Measurements from ENCODE around the gene EFCAB5. TPM values are rescaled to one million over a fixed set of nuclear protein-coding genes. Genes with fewer than 3 reads are reported as not detected.

EFCAB5 gene
- polyA plus RNA-seq, 1 donor from 2014 or later = 1.0 TPM

DNA sequence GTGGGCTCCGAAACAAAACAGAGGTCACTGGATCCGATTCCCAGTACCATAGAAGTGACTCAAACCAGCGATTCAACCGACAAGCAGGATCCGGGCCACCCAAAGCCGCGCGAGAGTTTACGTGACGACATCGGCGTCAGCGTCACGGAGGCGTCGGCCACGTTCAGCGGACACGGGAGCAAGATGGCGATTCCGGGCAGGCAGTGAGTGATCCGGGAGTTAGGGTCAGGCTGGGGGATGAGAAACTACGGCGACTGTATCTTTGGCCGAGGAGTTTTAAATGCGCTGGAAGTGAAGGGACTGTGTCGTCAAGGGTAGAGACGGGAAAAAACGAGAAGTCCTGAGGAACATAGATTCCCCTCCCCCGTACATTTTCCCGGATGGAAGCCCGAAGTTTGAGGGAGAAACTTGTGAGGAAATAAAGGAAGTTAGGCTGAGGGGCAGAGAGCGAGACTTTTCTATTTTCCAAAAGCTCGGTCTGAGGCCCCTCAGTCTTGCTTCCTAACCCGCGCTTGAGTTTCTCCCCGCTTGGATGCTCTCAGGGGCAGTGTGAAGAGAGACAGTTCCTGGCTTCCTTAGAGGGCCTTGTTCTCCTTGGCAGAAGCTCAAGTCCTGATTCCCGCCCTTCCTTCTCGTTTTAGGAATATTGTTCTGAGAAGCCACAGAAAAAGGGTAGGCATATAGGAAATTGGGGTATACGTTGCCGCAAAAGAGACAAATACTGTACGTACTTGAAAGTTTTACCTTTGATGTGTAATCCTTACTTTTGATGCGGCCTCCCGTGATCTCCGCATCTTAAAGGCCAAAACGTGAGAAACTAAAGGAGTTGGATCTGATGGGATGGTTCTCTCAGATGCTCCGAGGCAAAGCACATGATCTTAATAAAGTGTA, 175.5 kb downstream of the EFCAB5 start, which contains the start of gene NSRP1:
NSRP1 (plus strand) TSS at position 156 of the 891 bp plus-strand sequence; CDS start at position 184, 28 bp downstream.
- Histone ChIP-seq H3K4me2 (ENCODE audit: low read length) (peak within 1 kb of the TSS; percentile 74), H3K36me3 (ENCODE audit: insufficient read depth, low read length) (no peaks in the 10 kb centered on the region), H3K27ac (ENCODE audit: low read length) (peak within 1 kb of the TSS; percentile 85), H3K79me2 (replicated peaks; ENCODE audit: insufficient read depth, low read length) (peaks cover 20% of the 10 kb centered on the region), H4K20me1 (ENCODE audit: insufficient read depth) (no peaks in the 10 kb centered on the region), H3K9me3 (ENCODE audit: low read length) (no peaks in the 10 kb centered on the region), H2AFZ (ENCODE audit: low read depth, low read length) (peak within 1 kb of the TSS; percentile 98), H3K4me3 (ENCODE audit: low read length) (peak within 1 kb of the TSS; percentile 71), H3K9ac (ENCODE audit: low read length) (peak within 1 kb of the TSS; percentile 75), H3F3A (ENCODE audit: insufficient read depth, low read length, poor library complexity, severe bottlenecking) (no peaks in the 10 kb centered on the region), H3K27me3 (ENCODE audit: insufficient read depth, low read depth, low read length) (no peaks in the 10 kb centered on the region), H3K9me2 (ENCODE audit: insufficient read depth, low read length) (no peaks in the 10 kb centered on the region)
- TF ChIP-seq MXI1 (conservative IDR thresholded peaks at IDR 0.05; ENCODE audit: poor library complexity, severe bottlenecking) = peak; percentile 73
- TF ChIP-seq POLR2AphosphoS5 (IDR thresholded peaks at IDR 0.05) = peak; percentile 99
- TF ChIP-seq TAF1 (IDR thresholded peaks at IDR 0.05; ENCODE audit: low read depth) = peak; percentile 96
- TF ChIP-seq EP300 (conservative IDR thresholded peaks at IDR 0.05; ENCODE audit: poor library complexity, severe bottlenecking) = peak; percentile 55
- no peak for TF ChIP-seq EZH2 (IDR thresholded peaks at IDR 0.05; ENCODE audit: borderline replicate concordance, insufficient read depth, low read length, poor library complexity, severe bottlenecking)
- TF ChIP-seq, protein P1, sequence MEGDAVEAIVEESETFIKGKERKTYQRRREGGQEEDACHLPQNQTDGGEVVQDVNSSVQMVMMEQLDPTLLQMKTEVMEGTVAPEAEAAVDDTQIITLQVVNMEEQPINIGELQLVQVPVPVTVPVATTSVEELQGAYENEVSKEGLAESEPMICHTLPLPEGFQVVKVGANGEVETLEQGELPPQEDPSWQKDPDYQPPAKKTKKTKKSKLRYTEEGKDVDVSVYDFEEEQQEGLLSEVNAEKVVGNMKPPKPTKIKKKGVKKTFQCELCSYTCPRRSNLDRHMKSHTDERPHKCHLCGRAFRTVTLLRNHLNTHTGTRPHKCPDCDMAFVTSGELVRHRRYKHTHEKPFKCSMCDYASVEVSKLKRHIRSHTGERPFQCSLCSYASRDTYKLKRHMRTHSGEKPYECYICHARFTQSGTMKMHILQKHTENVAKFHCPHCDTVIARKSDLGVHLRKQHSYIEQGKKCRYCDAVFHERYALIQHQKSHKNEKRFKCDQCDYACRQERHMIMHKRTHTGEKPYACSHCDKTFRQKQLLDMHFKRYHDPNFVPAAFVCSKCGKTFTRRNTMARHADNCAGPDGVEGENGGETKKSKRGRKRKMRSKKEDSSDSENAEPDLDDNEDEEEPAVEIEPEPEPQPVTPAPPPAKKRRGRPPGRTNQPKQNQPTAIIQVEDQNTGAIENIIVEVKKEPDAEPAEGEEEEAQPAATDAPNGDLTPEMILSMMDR (IDR thresholded peaks at IDR 0.05; ENCODE audit: poor library complexity, severe bottlenecking) = peak; percentile 9
- no peak for TF ChIP-seq SMC3 (conservative IDR thresholded peaks at IDR 0.05; ENCODE audit: poor library complexity)
- TF ChIP-seq, protein P2, sequence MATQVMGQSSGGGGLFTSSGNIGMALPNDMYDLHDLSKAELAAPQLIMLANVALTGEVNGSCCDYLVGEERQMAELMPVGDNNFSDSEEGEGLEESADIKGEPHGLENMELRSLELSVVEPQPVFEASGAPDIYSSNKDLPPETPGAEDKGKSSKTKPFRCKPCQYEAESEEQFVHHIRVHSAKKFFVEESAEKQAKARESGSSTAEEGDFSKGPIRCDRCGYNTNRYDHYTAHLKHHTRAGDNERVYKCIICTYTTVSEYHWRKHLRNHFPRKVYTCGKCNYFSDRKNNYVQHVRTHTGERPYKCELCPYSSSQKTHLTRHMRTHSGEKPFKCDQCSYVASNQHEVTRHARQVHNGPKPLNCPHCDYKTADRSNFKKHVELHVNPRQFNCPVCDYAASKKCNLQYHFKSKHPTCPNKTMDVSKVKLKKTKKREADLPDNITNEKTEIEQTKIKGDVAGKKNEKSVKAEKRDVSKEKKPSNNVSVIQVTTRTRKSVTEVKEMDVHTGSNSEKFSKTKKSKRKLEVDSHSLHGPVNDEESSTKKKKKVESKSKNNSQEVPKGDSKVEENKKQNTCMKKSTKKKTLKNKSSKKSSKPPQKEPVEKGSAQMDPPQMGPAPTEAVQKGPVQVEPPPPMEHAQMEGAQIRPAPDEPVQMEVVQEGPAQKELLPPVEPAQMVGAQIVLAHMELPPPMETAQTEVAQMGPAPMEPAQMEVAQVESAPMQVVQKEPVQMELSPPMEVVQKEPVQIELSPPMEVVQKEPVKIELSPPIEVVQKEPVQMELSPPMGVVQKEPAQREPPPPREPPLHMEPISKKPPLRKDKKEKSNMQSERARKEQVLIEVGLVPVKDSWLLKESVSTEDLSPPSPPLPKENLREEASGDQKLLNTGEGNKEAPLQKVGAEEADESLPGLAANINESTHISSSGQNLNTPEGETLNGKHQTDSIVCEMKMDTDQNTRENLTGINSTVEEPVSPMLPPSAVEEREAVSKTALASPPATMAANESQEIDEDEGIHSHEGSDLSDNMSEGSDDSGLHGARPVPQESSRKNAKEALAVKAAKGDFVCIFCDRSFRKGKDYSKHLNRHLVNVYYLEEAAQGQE (IDR thresholded peaks at IDR 0.05; ENCODE audit: borderline replicate concordance) = peak; percentile 94
- TF ChIP-seq RAD21 (conservative IDR thresholded peaks at IDR 0.05) = no peak

DNA sequence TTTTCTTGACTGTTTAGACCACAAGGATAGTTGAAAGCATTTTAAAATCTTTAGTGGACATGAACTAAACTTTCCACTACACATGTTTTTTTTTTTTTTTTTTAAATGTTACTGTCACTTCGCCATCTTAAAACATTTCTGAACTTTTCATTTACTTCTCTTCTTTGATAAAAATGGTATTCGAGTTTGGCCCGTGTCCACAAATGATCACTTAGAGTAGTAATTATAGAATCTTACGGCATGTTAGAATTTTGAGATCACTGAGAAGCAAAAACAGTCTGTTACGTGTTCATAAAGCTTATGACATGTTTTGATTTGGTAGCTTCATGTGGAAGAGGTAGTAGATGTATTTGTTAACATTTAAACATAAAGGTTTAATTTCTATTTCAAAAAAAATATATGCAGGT, 176.2 kb downstream of the EFCAB5 start:
- Histone ChIP-seq H3K79me2 (replicated peaks; ENCODE audit: insufficient read depth, low read length) (peaks cover 22% of the 10 kb centered on the region), H3K27me3 (ENCODE audit: insufficient read depth, low read depth, low read length) (no peaks in the 10 kb centered on the region), H3F3A (ENCODE audit: insufficient read depth, low read length, poor library complexity, severe bottlenecking) (no peaks in the 10 kb centered on the region), H4K20me1 (ENCODE audit: insufficient read depth) (no peaks in the 10 kb centered on the region), H3K9ac (ENCODE audit: low read length) (peak overlapping the region; percentile 75), H3K9me3 (ENCODE audit: low read length) (no peaks in the 10 kb centered on the region), H3K4me3 (ENCODE audit: low read length) (peak overlapping the region; percentile 71), H3K36me3 (ENCODE audit: insufficient read depth, low read length) (no peaks in the 10 kb centered on the region), H2AFZ (ENCODE audit: low read depth, low read length) (no peak overlapping the region), H3K9me2 (ENCODE audit: insufficient read depth, low read length) (no peaks in the 10 kb centered on the region), H3K27ac (ENCODE audit: low read length) (peak overlapping the region; percentile 85), H3K4me2 (ENCODE audit: low read length) (peak overlapping the region; percentile 60)
- no peak for TF ChIP-seq POLR2AphosphoS5 (IDR thresholded peaks at IDR 0.05)
- TF ChIP-seq SMC3 (conservative IDR thresholded peaks at IDR 0.05; ENCODE audit: poor library complexity) = no peak
- TF ChIP-seq EP300 (conservative IDR thresholded peaks at IDR 0.05; ENCODE audit: poor library complexity, severe bottlenecking) = no peak
- TF ChIP-seq, protein P2 (IDR thresholded peaks at IDR 0.05; ENCODE audit: borderline replicate concordance) = no peak
- TF ChIP-seq MXI1 (conservative IDR thresholded peaks at IDR 0.05; ENCODE audit: poor library complexity, severe bottlenecking) = no peak
- TF ChIP-seq TAF1 (IDR thresholded peaks at IDR 0.05; ENCODE audit: low read depth) = no peak
- TF ChIP-seq RAD21 (conservative IDR thresholded peaks at IDR 0.05) = no peak
- TF ChIP-seq, protein P1 (IDR thresholded peaks at IDR 0.05; ENCODE audit: poor library complexity, severe bottlenecking) = no peak
- no peak for TF ChIP-seq EZH2 (IDR thresholded peaks at IDR 0.05; ENCODE audit: borderline replicate concordance, insufficient read depth, low read length, poor library complexity, severe bottlenecking)

All from neural cell (in vitro differentiated cells).